Natural killer cell (primary cell): ENCODE results near the gene FOXO6. TPM values are rescaled to one million over a fixed set of nuclear protein-coding genes. Genes with fewer than 3 reads are reported as not detected.
"Not testable (repeated sequence)": the region's sequence is repeated elsewhere in the genome, so short reads cannot be mapped to it uniquely, and the experiment has no call there.

Experiments
- ATAC-seq, 3 donors: fragments of 150-1000 bp in 2 of 3; fragments of 200-7000 bp in 1 of 3; cut with Tn5 transposase; 1 replicate in 1 of 3; 2 replicates in 2 of 3; pipeline ENCODE4 v1.10.0; 2021; ENCODE audit warnings: mild to moderate bottlenecking in 2 of 3, moderate library complexity in 2 of 3
- DNase-seq, 2 donors: peaks; one replicate each; pipeline versions ENCODE4 v3.0.0 to v3.0.0-alpha.2; 2013 to 2021; ENCODE audit warnings: mixed read lengths in 1 of 2
- H3K27ac ChIP-seq: one replicate; pipeline ENCODE4 v1.5.1; 2013; ENCODE audit warnings: mild to moderate bottlenecking, low read length
- H3K27me3 ChIP-seq: one replicate; pipeline ENCODE4 v1.6.1; 2013; ENCODE audit warnings: low read length; ENCODE audit not compliant: control insufficient read depth, insufficient read depth
- H3K36me3 ChIP-seq: one replicate; pipeline ENCODE4 v1.6.1; 2013; ENCODE audit warnings: low read length; ENCODE audit not compliant: control insufficient read depth, insufficient read depth
- H3K4me1 ChIP-seq: one replicate; pipeline ENCODE4 v1.6.1; 2013; ENCODE audit warnings: low read length; ENCODE audit not compliant: control insufficient read depth, insufficient read depth
- H3K4me3 ChIP-seq: one replicate; pipeline ENCODE4 v1.5.1; 2013; ENCODE audit warnings: low read length
- H3K9me3 ChIP-seq: one replicate; pipeline ENCODE4 v1.6.1; 2013; ENCODE audit warnings: low read length; ENCODE audit not compliant: control insufficient read depth, insufficient read depth
- H3K27ac Mint-ChIP-seq, 2 donors: one replicate each; pipeline ENCODE4 v1.8.0; 2022; ENCODE audit warnings: mild to moderate bottlenecking in 2 of 2, mixed read lengths in 2 of 2, moderate library complexity in 1 of 2
- H3K27me3 Mint-ChIP-seq, 2 donors: one replicate each; pipeline ENCODE4 v1.8.0; 2022; ENCODE audit warnings: low read depth in 2 of 2, mixed read lengths in 2 of 2
- H3K36me3 Mint-ChIP-seq: one replicate; pipeline ENCODE4 v1.8.0; 2022; ENCODE audit warnings: mixed read lengths
- H3K4me1 Mint-ChIP-seq, 2 donors: one replicate each; pipeline ENCODE4 v1.8.0; 2022; ENCODE audit warnings: mixed read lengths in 2 of 2
- H3K4me3 Mint-ChIP-seq: one replicate; pipeline ENCODE4 v1.8.0; 2022; ENCODE audit warnings: mild to moderate bottlenecking, moderate library complexity, mixed read lengths
- H3K9me3 Mint-ChIP-seq, 2 donors: one replicate each; pipeline ENCODE4 v1.8.0; 2022; ENCODE audit warnings: mixed read lengths in 2 of 2
- CTCF ChIP-seq: fragments of 200-600 bp; IDR thresholded peaks from one replicate; pipeline ENCODE4 v1.8.0; 2022; ENCODE audit warnings: antibody characterized with exemption
- WGBS: methylation state at CpG from one replicate; pipeline ENCODE4 v1.1.7; 2013; ENCODE audit warnings: missing lambda C conversion rate; ENCODE audit not compliant: insufficient coverage; 5-methylcytosine and 5-hydroxymethylcytosine counted together
- intact Hi-C: fragments of 100-400 bp; cut with micrococcal nuclease; formaldehyde crosslinking; loops from one replicate; pipeline ENCODE4 v1.14.2; 2022
- total RNA-seq, 4 donors: library from RNA; stranded (reverse); fragments of 120-200 nt in 1 of 4; gene quantifications; one replicate each; pipeline versions ENCODE4 v1.2.3 to v1.2.4, GENCODE V29; 2013 to 2022

Gene FOXO6
- total RNA-seq, 3 donors from 2014 or later (not counting 1 experiment from before 2014, with no cell fraction given) = 1.2 to 3.3 (median 1.7) TPM

DNA sequence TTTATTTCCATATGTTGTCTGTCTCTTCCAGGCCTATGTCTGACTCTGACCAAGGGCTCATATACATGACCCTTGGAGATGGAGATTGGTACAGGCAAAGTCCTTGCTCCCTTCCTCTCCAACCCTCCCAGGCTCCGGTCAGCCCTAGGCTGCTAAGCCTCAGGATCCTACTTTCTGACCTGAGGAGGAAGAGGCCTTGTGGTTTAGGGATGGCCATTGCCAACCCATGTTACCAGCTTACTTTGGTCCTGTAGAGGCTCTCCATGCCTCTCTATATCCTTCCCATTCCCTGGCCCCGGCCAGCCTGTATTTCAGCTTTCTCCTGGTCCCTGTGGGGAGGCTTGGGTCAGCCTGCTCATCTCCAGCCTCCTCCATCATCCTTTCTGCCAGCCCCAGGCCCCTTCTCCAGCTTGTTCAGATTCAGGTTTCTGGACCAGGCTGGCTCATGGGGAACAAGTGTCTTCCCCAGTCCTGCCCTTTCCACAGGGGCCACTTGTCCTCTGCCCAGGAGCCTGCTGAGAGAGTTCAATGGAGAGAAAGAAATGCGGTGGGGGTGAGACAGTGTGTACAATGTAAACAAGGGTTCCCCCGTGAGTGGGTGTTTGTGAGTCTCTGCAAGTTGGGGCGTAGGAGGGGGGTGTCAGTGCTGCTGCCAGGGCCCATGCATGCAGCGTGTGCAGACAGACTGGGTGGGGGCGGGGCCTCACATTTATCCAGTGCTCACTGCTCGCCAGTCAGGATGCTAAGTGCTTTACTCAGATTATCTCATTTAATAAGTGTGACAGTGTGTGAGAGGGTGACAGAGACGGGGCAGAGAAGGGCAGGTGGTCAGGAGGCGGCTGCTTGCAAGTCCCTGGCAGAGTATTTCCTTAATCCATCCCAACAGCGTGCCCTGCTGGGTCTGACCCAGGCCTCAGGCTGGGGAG lies 31.3 kb upstream of the FOXO6 start:
- Histone ChIP-seq H3K9me3 (peaks cover 6% of the 10 kb centered on the region), H3K27ac (no peak overlapping the region), H3K4me3 (no peak overlapping the region), H3K4me1 (no peaks in the 10 kb centered on the region), H3K36me3 (no peaks in the 10 kb centered on the region), H3K27me3 (no peaks in the 10 kb centered on the region)
- Mint-ChIP-seq H3K9me3 (no peaks in the 10 kb centered on the region), H3K4me1 (peaks cover 0 to 5% of the 10 kb centered on the region in 2 donors), H3K27ac (no peak overlapping the region), H3K4me3 (no peak overlapping the region), H3K36me3 (no peaks in the 10 kb centered on the region), H3K27me3 (peaks cover 0 to 6% of the 10 kb centered on the region in 2 donors)
- no peak for ATAC-seq
- intact Hi-C loops = no loop called here
- DNase-seq = no peak
- 95% methylated on average over 10 of the region's 11 CpGs for WGBS
- no peak for TF ChIP-seq CTCF

DNA sequence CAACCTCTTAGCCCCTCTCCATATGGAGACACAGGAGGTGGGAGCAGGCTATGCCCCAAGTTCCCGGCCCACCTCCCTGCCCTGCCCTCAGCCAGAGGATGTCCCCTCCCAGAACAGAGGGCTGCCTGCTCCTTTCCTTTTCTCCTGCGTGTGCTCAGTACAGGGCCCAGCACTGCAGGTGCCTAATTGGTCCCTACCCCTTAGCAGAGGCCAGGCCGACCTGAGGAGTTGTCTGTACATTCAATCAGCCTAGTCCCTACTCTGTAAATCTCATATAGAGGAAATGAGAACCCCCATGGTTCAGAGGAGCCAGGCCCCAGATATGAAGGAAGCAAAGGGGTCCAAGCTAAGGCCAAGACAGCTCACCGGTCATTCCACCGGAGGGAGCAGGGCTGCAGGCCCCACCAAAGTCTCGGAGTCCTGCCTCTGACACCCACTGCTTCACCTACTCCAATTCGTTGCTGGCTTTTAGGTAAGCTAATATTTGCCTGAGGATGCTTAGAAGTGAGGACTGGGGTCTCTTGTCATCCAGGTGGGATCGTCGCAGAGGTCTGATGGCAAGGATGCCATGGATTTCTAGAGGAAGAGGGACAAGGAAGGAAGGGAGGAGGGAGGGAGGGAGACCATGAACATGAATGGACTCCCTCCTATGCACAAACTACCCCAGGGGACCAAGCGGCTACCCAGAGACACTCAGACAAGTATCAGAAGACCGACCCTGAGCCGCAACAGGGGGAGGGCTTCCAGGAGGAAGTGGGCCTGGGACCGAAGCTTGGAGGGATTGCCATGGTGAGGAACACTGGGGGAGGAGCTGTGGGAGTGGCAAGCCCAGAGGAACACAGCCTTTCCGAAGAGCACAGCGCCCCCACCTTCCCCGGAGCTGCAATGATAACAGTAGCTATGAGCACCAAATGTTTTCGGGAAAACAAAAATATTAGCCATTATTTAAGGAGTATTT lies 30.4 kb upstream of the FOXO6 start:
- Histone ChIP-seq H3K4me3 (no peak overlapping the region), H3K27ac (no peak overlapping the region), H3K27me3 (peaks cover 3% of the 10 kb centered on the region), H3K9me3 (peaks cover 6% of the 10 kb centered on the region), H3K36me3 (no peaks in the 10 kb centered on the region), H3K4me1 (no peaks in the 10 kb centered on the region)
- H3K27me3 Mint-ChIP-seq = peaks cover 4 to 5% of the 10 kb centered on the region in 2 donors
- 78% methylated on average over 16 of the region's 17 CpGs for WGBS
- H3K4me3 Mint-ChIP-seq = no peak overlapping the region
- no peaks in the 10 kb centered on the region for H3K36me3 Mint-ChIP-seq
- no peak overlapping the region for H3K27ac Mint-ChIP-seq
- peaks cover 0 to 5% of the 10 kb centered on the region in 2 donors for H3K4me1 Mint-ChIP-seq
- ATAC-seq = no peak
- no peaks in the 10 kb centered on the region for H3K9me3 Mint-ChIP-seq
- TF ChIP-seq CTCF = no peak
- DNase-seq = no peak
- intact Hi-C loops = no loop called here

DNA sequence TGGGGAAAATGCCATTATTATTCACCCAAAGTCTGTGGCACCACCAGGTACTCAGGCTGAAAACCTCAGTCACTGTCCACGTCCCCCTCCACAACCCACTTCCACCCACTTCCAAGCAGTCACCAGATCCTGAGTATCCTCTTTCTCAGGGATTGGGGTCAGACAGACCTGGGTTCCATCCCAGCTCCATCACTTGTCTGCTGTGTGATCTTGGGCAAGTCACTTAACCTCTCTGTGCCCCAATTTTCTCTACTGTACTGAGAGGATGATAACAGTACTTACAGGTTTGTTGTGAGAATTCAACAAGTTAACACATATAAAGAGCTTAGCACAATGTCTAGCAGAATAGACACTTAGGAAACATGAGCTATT lies 29.7 kb upstream of the FOXO6 start:
- Histone ChIP-seq H3K36me3 (no peaks in the 10 kb centered on the region), H3K9me3 (peaks cover 6% of the 10 kb centered on the region), H3K4me1 (no peaks in the 10 kb centered on the region), H3K4me3 (no peak overlapping the region), H3K27me3 (peaks cover 5% of the 10 kb centered on the region), H3K27ac (no peak overlapping the region)
- intact Hi-C loops = no loop called here
- Mint-ChIP-seq H3K27ac (no peak overlapping the region), H3K36me3 (no peaks in the 10 kb centered on the region), H3K9me3 (no peaks in the 10 kb centered on the region), H3K27me3 (peaks cover 7% of the 10 kb centered on the region in 2 donors), H3K4me3 (no peak overlapping the region), H3K4me1 (peaks cover 0 to 5% of the 10 kb centered on the region in 2 donors)
- TF ChIP-seq CTCF = no peak
- WGBS = 86% methylated on average over 1 of the region's 1 CpG
- DNase-seq (no peak), ATAC-seq (no peak)

DNA sequence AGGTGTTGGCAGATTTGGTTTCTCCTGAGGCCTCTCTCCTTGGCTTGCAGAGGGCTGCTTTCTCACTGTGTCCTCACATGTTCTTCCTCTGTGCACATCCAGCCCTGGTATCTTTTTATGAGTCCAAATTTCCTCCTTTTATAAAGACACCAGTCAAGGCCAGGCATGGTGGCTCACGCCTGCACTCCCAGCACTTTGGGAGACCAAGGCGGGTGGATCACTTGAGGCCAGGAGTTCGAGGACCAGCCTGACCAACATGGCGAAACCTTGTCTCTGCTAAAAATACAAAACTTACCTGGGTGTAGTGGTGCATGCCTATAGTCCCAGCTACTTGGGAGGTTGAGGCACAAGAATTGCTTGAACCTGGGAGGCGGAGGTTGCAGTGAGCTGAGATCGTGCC lies 29.1 kb upstream of the FOXO6 start:
- H3K4me1 Mint-ChIP-seq, intact Hi-C loops, ATAC-seq, H3K4me3 Mint-ChIP-seq, H3K27ac Mint-ChIP-seq, H3K27ac ChIP-seq, H3K36me3 Mint-ChIP-seq, H3K27me3 ChIP-seq, H3K36me3 ChIP-seq, H3K4me1 ChIP-seq, H3K4me3 ChIP-seq, H3K9me3 Mint-ChIP-seq, DNase-seq, H3K9me3 ChIP-seq: not testable (repeated sequence)
- WGBS = 96% methylated on average over 6 of the region's 6 CpGs
- peaks cover 11 to 13% of the 10 kb centered on the region in 2 donors for H3K27me3 Mint-ChIP-seq
